H1 (cell line): ENCODE measurements around the gene THADA. TPM values are rescaled to one million over a fixed set of nuclear protein-coding genes. Genes with fewer than 3 reads are reported as not detected.

ENCODE experiments used
- CTCF ChIA-PET: fragments of 300-600 bp; sonication (Branson Sonifier 250); formaldehyde crosslinking; loops from one replicate; lab custom pipeline; 2021; ENCODE audit not compliant: partially characterized antibody; lab: Charles Lee
- POLR2A ChIA-PET: fragments of 300-600 bp; sonication (Branson Sonifier 250); formaldehyde crosslinking; loops from one replicate; lab custom pipeline; 2021; ENCODE audit warnings: inconsistent platforms; ENCODE audit not compliant: partially characterized antibody; lab: Charles Lee
- DNase-seq, 2 experiments: peaks; one replicate each; pipeline versions ENCODE4 v3.0.0 to v3.0.0-alpha.2; 2010 to 2022; ENCODE audit warnings: low spot score in 2 of 2, low read depth in 1 of 2, mixed read lengths in 1 of 2
- FAIRE-seq: peaks from 2 replicates; lab custom pipeline; 2011; peaks lifted over from hg19 to GRCh38; lab: Jason Lieb, UNC
- H2AFZ ChIP-seq: 2 replicates; pipeline ENCODE4 v1.8.1; 2012; ENCODE audit warnings: low read length, inconsistent platforms
- H2AK5ac ChIP-seq: 2 replicates; pipeline ENCODE4 v1.6.1; 2013; ENCODE audit warnings: low read depth, low read length
- H2BK120ac ChIP-seq: replicated peaks from 2 replicates; pipeline ENCODE3; 2013; ENCODE audit warnings: low read depth, low read length, inconsistent platforms
- H2BK12ac ChIP-seq: 2 replicates; pipeline ENCODE4 v1.6.1; 2013; ENCODE audit warnings: low read depth, low read length
- H2BK15ac ChIP-seq: 2 replicates; pipeline ENCODE4 v1.6.1; 2013; ENCODE audit warnings: low read length
- H2BK20ac ChIP-seq: 2 replicates; pipeline ENCODE4 v1.6.1; 2013; ENCODE audit warnings: low read length
- H2BK5ac ChIP-seq: 2 replicates; pipeline ENCODE4 v1.6.1; 2013; ENCODE audit warnings: low read depth, low read length
- H3K14ac ChIP-seq: 2 replicates; pipeline ENCODE4 v1.6.1; 2013; ENCODE audit warnings: inconsistent platforms; ENCODE audit not compliant: insufficient read length
- H3K18ac ChIP-seq: 2 replicates; pipeline ENCODE4 v1.6.1; 2013; ENCODE audit warnings: low read length; ENCODE audit errors: extremely low read depth
- H3K23ac ChIP-seq: 2 replicates; pipeline ENCODE4 v1.6.1; 2013; ENCODE audit warnings: inconsistent platforms; ENCODE audit not compliant: insufficient read length
- H3K23me2 ChIP-seq: 2 replicates; pipeline ENCODE4 v1.6.1; 2013; ENCODE audit warnings: low read depth, low read length
- H3K27ac ChIP-seq: 2 replicates; pipeline ENCODE4 v1.6.1; 2011; ENCODE audit warnings: low read depth, low read length, inconsistent platforms
- H3K27me3 ChIP-seq, 4 experiments: replicated peaks in 1 of 4; 1 replicate in 1 of 4; 2 replicates in 3 of 4; pipeline versions ENCODE4 v1.6.1 to v1.8.1; 2011 to 2013; ENCODE audit warnings: low read length in 3 of 4, mild to moderate bottlenecking in 3 of 4, inconsistent platforms in 2 of 4, mixed read lengths in 2 of 4, moderate library complexity in 1 of 4; ENCODE audit not compliant: control insufficient read depth in 3 of 4, insufficient read depth in 3 of 4; ENCODE audit errors: extremely low read depth in 1 of 4
- H3K36me3 ChIP-seq, 4 experiments: 2 replicates each; pipeline versions ENCODE4 v1.6.1 to v1.8.1; 2011 to 2013; ENCODE audit warnings: mild to moderate bottlenecking in 4 of 4, low read length in 3 of 4, moderate library complexity in 2 of 4, control low read depth in 1 of 4, inconsistent platforms in 1 of 4; ENCODE audit not compliant: insufficient read depth in 4 of 4, control insufficient read depth in 2 of 4
- H3K4ac ChIP-seq: replicated peaks from 2 replicates; pipeline ENCODE3; 2013; ENCODE audit warnings: low read length, low read depth, mixed read lengths, inconsistent platforms; ENCODE audit not compliant: insufficient read length
- H3K4me1 ChIP-seq, 4 experiments: replicated peaks in 1 of 4; 1 replicate in 1 of 4; 2 replicates in 3 of 4; pipeline versions ENCODE4 v1.6.1 to v1.8.1; 2011 to 2013; ENCODE audit warnings: low read length in 3 of 4, inconsistent platforms in 2 of 4, mixed read lengths in 1 of 4; ENCODE audit not compliant: insufficient read depth in 4 of 4, control insufficient read depth in 3 of 4
- H3K4me2 ChIP-seq, 2 experiments: 2 replicates each; pipeline versions ENCODE4 v1.6.1 to v1.8.1; 2011 to 2013; ENCODE audit warnings: low read depth in 2 of 2, low read length in 2 of 2, control low read depth in 1 of 2, inconsistent platforms in 1 of 2, mild to moderate bottlenecking in 1 of 2; ENCODE audit not compliant: insufficient read depth in 1 of 2
- H3K4me3 ChIP-seq, 4 experiments: fragments of 200-600, 300-600 bp in 1 of 4; sonication (generic), shearing (Covaris generic), sonication (Bioruptor Twin) in 1 of 4; 2 replicates each; pipeline versions ENCODE4 v1.5.1 to v1.8.1; 2011 to 2016; ENCODE audit warnings: low read length in 4 of 4, low read depth in 3 of 4, control low read depth in 2 of 4, inconsistent platforms in 2 of 4, mild to moderate bottlenecking in 2 of 4, mixed read lengths in 1 of 4, moderate library complexity in 1 of 4; ENCODE audit not compliant: insufficient read depth in 2 of 4; ENCODE audit errors: extremely low read depth in 1 of 4
- H3K56ac ChIP-seq: replicated peaks from 2 replicates; pipeline ENCODE3; 2013; ENCODE audit warnings: low read depth, mild to moderate bottlenecking, mixed read lengths, low read length, inconsistent platforms; ENCODE audit not compliant: insufficient read length
- H3K79me1 ChIP-seq: 2 replicates; pipeline ENCODE4 v1.6.1; 2013; ENCODE audit warnings: low read depth, low read length, control low read depth
- H3K79me2 ChIP-seq, 2 experiments: 2 replicates each; pipeline versions ENCODE4 v1.6.1 to v1.8.1; 2012 to 2013; ENCODE audit warnings: low read length in 2 of 2, mild to moderate bottlenecking in 2 of 2, inconsistent platforms in 1 of 2; ENCODE audit not compliant: insufficient read depth in 2 of 2, control insufficient read depth in 1 of 2
- H3K9ac ChIP-seq, 4 experiments: replicated peaks in 1 of 4; 1 replicate in 1 of 4; 2 replicates in 3 of 4; pipeline versions ENCODE4 v1.6.1 to v1.8.1; 2011 to 2013; ENCODE audit warnings: low read depth in 3 of 4, low read length in 3 of 4, control low read depth in 2 of 4, mild to moderate bottlenecking in 2 of 4, moderate library complexity in 2 of 4, inconsistent platforms in 1 of 4; ENCODE audit errors: extremely low read depth in 1 of 4
- H3K9me3 ChIP-seq, 2 experiments: 2 replicates each; pipeline versions ENCODE4 v1.6.1 to v1.8.1; 2012 to 2013; ENCODE audit warnings: mild to moderate bottlenecking in 2 of 2, moderate library complexity in 2 of 2, control low read depth in 1 of 2, inconsistent platforms in 1 of 2, low read depth in 1 of 2, low read length in 1 of 2, mixed read lengths in 1 of 2; ENCODE audit not compliant: insufficient read depth in 2 of 2
- H4K20me1 ChIP-seq, 2 experiments: replicated peaks in 1 of 2; 2 replicates each; pipeline versions ENCODE3 to v1.8.1; 2011 to 2013; ENCODE audit warnings: inconsistent platforms in 2 of 2, low read length in 2 of 2, mild to moderate bottlenecking in 1 of 2; ENCODE audit not compliant: insufficient read depth in 2 of 2, control insufficient read depth in 1 of 2
- H4K5ac ChIP-seq: 2 replicates; pipeline ENCODE4 v1.6.1; 2013; ENCODE audit warnings: low read length, low read depth, mixed read lengths, inconsistent platforms; ENCODE audit not compliant: insufficient read length
- H4K8ac ChIP-seq: 2 replicates; pipeline ENCODE4 v1.8.0; 2013; ENCODE audit warnings: mild to moderate bottlenecking, moderate library complexity, low read length, inconsistent platforms; ENCODE audit not compliant: insufficient read depth; ENCODE audit errors: extremely low read depth
- H4K91ac ChIP-seq: replicated peaks from 2 replicates; pipeline ENCODE3; 2013; ENCODE audit warnings: low read length, mixed read lengths, inconsistent platforms; ENCODE audit not compliant: insufficient read length
- BCL11A ChIP-seq, 2 experiments: IDR thresholded peaks; one replicate each; pipeline ENCODE4 v1.6.1; 2011; ENCODE audit warnings: low read depth in 2 of 2, low read length in 2 of 2, mild to moderate bottlenecking in 2 of 2
- BRCA1 ChIP-seq: IDR thresholded peaks from 2 replicates; pipeline ENCODE4 v1.6.1; 2012; ENCODE audit warnings: low read depth, low read length, improper control_type of control experiment
- CTCF ChIP-seq, 3 experiments: IDR thresholded peaks; 1 replicate in 2 of 3; 2 replicates in 1 of 3; pipeline versions ENCODE4 v1.5.1 to v1.6.1; 2011; ENCODE audit warnings: low read length in 3 of 3, mild to moderate bottlenecking in 3 of 3, inconsistent platforms in 2 of 3, low read depth in 1 of 3, moderate library complexity in 1 of 3; ENCODE audit not compliant: insufficient read depth in 1 of 3; ENCODE audit errors: control extremely low read depth in 1 of 3
- MAFK ChIP-seq: IDR thresholded peaks from 2 replicates; pipeline ENCODE4 v1.6.1; 2012; ENCODE audit warnings: low read depth, mild to moderate bottlenecking, improper control_type of control experiment, low read length
- MAX ChIP-seq: IDR thresholded peaks from 2 replicates; pipeline ENCODE4 v1.6.1; 2012; ENCODE audit warnings: inconsistent platforms
- RNF2 ChIP-seq: fragments of 200-900, 300-1000 bp; sonication (generic); IDR thresholded peaks from 2 replicates; pipeline ENCODE4 v1.7.1; 2016; ENCODE audit warnings: borderline replicate concordance, low read depth, mild to moderate bottlenecking, antibody characterized with exemption, low read length; ENCODE audit not compliant: poor library complexity, severe bottlenecking; ENCODE audit errors: missing control alignments
- TAF1 ChIP-seq: IDR thresholded peaks from 2 replicates; pipeline ENCODE4 v1.6.1; 2011; ENCODE audit warnings: mild to moderate bottlenecking, low read depth, low read length
- TAF7 ChIP-seq: optimal IDR thresholded peaks from 2 replicates; pipeline ENCODE3; 2011; ENCODE audit warnings: low read depth, mild to moderate bottlenecking, inconsistent platforms, low read length, moderate library complexity, borderline replicate concordance
- WGBS, 2 experiments: shearing (Covaris generic) in 1 of 2; methylation state at CpG; one replicate each; pipeline versions ENCODE4 v1.1.6 to v1.1.7; 2013 to 2015; ENCODE audit warnings: low lambda C conversion rate in 2 of 2, mixed read lengths in 2 of 2, inconsistent platforms in 1 of 2, low coverage in 1 of 2, missing lambda C conversion rate in 1 of 2; ENCODE audit not compliant: insufficient replicate concordance in 2 of 2, insufficient coverage in 1 of 2, insufficient read length in 1 of 2; ENCODE audit errors: extremely low coverage in 1 of 2, missing lambda C conversion rate in 1 of 2; 5-methylcytosine and 5-hydroxymethylcytosine counted together
- polyA plus RNA-seq, 7 experiments: library from polyadenylated mRNA; depleted of rRNA in 3 of 7; stranded (reverse) in 5 of 7; unstranded in 2 of 7; fragments of >200 nt in 5 of 7; fragments of 200-250 nt in 2 of 7; gene quantifications; 1 replicate in 5 of 7; 2 replicates in 1 of 7; 4 replicates in 1 of 7; pipeline versions ENCODE4 v1.2.1 to v1.2.3, GENCODE V29; 2011 to 2013; ENCODE audit warnings: missing spikeins in 2 of 7, mixed read lengths in 2 of 7
- total RNA-seq: library from RNA; stranded (reverse); fragmentation: NEBNext Ultra II Directional; extraction: Animal tissue kit (Norgen Biotek cat#: 25700); gene quantifications from 2 replicates; pipeline ENCODE4 v1.2.1, GENCODE V29; 2021

THADA gene
- total and polyA plus RNA-seq, 2 of the 8 experiments (the other 6 are each of a cell fraction or from before 2014, with no cell fraction given) = 22.4 to 26.8 TPM

GRCh38 chr2:43436431-43436830 is 159.4 kb downstream of the THADA start:
- no peaks in the 10 kb centered on the region; a peak in 1 of 7 replicates for H3K4me1 ChIP-seq
- no peak overlapping the region for H3K14ac ChIP-seq
- no peak overlapping the region for H2BK20ac ChIP-seq
- no peak overlapping the region for H3K27ac ChIP-seq
- no peak overlapping the region for H3K4ac ChIP-seq
- H2AK5ac ChIP-seq = no peak overlapping the region
- no peaks in the 10 kb centered on the region for H3K9me3 ChIP-seq
- no peak overlapping the region for H2BK120ac ChIP-seq
- no peaks in the 10 kb centered on the region for H3K23me2 ChIP-seq
- H4K8ac ChIP-seq = no peak overlapping the region
- H4K20me1 ChIP-seq = no peaks in the 10 kb centered on the region
- no peak overlapping the region for H2BK15ac ChIP-seq
- no peak overlapping the region for H2AFZ ChIP-seq
- no peaks in the 10 kb centered on the region for H3K27me3 ChIP-seq
- no peak overlapping the region for H3K18ac ChIP-seq
- no peak overlapping the region for H2BK5ac ChIP-seq
- POLR2A ChIA-PET = no interaction called here
- H3K23ac ChIP-seq = no peak overlapping the region
- H3K9ac ChIP-seq = no peak overlapping the region
- H2BK12ac ChIP-seq = no peak overlapping the region
- no peak for DNase-seq
- TF ChIP-seq MAX (no peak), TAF7 (no peak), MAFK (no peak), RNF2 (no peak), BCL11A (IDR thresholded peaks at IDR 0.05; ENCODE audit: low read depth in 2 of 2, low read length in 2 of 2) (no peak), CTCF (IDR thresholded peaks at IDR 0.05; ENCODE audit: control extremely low read depth in 1 of 3, insufficient read depth in 1 of 3, low read depth in 1 of 3, low read length in 3 of 3) (no peak), BRCA1 (no peak), TAF1 (no peak)
- H4K5ac ChIP-seq = no peak overlapping the region
- CTCF ChIA-PET = interaction anchor here (1.4 to 1.7 kb wide), 2 partner anchors 9 to 27 kb away, joined by 3 to 4 read pairs; no protein-coding TSS in a partner anchor
- 85% methylated on average over 1 of the region's 1 CpG; no CpG with 5 or more reads in 1 of the 2 experiments for WGBS, 2 experiments
- H3K79me1 ChIP-seq = no peaks in the 10 kb centered on the region
- FAIRE-seq = no peak
- no peaks in the 10 kb centered on the region for H3K36me3 ChIP-seq
- no peaks in the 10 kb centered on the region for H3K79me2 ChIP-seq
- H3K4me3 ChIP-seq = no peak overlapping the region
- H3K56ac ChIP-seq = no peak overlapping the region
- H3K4me2 ChIP-seq = no peak overlapping the region
- no peak overlapping the region for H4K91ac ChIP-seq
